GM23338 (cell line): ENCODE measurements around the gene C12orf60. TPM values are rescaled to one million over a fixed set of nuclear protein-coding genes. Genes with fewer than 3 reads are reported as not detected.

Experiments used
- CREB1 ChIP-seq: fragments of 250-450 bp; sonication (Bioruptor Pico); IDR thresholded peaks from 2 replicates; pipeline ENCODE4 v1.5.0; 2020; ENCODE audit warnings: low read depth, mild to moderate bottlenecking, moderate library complexity
- polyA plus RNA-seq: library from polyadenylated mRNA; unstranded; fragments of >200 nt; fragmentation: Nextera tagmentation; extraction: Ambion mirVana; gene quantifications from 2 replicates; pipeline ENCODE4 v1.2.1, GENCODE V29; 2016
- total RNA-seq: library from RNA; depleted of rRNA; stranded (reverse); fragments of >200 nt; shearing (Covaris generic); gene quantifications from 2 replicates; pipeline ENCODE4 v1.2.3, GENCODE V29; 2014; rRNA removed
- TF ChIP-seq, protein P1 (sequence below): fragments of 250-450 bp; sonication (Bioruptor Pico); IDR thresholded peaks from 2 replicates; pipeline ENCODE4 v1.5.0; 2020; ENCODE audit warnings: mild to moderate bottlenecking, moderate library complexity
- TF ChIP-seq, protein P2 (sequence below): IDR thresholded peaks from 2 replicates; pipeline ENCODE4 v1.6.1; 2016; ENCODE audit warnings: antibody characterized with exemption

Gene C12orf60
- total and polyA plus RNA-seq, 2 experiments from 2014 or later, result 1.7 to 2.3 TPM

DNA sequence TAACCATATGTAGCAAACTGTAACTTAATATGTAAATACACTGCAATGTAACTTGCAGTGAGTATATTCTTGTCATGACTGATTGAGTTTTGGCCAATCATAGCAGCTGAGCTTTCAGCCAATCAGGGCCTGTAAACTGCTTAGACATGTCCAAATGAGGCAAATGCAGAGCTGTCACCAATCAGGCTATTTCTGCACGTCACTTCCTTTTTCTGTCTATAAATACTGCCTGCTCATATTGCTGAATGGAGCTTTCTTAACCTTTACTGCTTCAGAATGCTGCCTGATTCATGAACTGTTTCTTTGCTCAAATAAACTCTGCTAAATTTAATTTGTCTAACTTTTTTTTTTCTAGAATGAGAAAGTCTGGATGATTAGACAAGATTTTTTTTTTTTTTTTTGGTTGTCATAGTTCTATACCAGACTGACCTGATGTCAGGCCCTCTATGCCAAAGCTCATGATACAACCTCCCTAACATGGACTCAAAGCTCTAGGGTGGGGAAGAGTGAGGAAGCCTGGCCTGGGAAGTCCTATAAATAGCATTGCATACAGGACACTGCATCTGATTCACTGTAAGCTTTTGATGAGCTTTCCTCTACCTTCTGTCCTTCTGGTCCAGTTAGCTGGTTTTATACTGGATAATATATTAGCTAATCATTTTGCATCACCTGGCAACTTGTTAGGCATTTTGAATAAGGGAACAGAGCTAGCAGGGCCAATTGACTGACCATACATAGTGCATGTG, 70.1 kb downstream of the C12orf60 start (continued):
- TF ChIP-seq, protein P1, sequence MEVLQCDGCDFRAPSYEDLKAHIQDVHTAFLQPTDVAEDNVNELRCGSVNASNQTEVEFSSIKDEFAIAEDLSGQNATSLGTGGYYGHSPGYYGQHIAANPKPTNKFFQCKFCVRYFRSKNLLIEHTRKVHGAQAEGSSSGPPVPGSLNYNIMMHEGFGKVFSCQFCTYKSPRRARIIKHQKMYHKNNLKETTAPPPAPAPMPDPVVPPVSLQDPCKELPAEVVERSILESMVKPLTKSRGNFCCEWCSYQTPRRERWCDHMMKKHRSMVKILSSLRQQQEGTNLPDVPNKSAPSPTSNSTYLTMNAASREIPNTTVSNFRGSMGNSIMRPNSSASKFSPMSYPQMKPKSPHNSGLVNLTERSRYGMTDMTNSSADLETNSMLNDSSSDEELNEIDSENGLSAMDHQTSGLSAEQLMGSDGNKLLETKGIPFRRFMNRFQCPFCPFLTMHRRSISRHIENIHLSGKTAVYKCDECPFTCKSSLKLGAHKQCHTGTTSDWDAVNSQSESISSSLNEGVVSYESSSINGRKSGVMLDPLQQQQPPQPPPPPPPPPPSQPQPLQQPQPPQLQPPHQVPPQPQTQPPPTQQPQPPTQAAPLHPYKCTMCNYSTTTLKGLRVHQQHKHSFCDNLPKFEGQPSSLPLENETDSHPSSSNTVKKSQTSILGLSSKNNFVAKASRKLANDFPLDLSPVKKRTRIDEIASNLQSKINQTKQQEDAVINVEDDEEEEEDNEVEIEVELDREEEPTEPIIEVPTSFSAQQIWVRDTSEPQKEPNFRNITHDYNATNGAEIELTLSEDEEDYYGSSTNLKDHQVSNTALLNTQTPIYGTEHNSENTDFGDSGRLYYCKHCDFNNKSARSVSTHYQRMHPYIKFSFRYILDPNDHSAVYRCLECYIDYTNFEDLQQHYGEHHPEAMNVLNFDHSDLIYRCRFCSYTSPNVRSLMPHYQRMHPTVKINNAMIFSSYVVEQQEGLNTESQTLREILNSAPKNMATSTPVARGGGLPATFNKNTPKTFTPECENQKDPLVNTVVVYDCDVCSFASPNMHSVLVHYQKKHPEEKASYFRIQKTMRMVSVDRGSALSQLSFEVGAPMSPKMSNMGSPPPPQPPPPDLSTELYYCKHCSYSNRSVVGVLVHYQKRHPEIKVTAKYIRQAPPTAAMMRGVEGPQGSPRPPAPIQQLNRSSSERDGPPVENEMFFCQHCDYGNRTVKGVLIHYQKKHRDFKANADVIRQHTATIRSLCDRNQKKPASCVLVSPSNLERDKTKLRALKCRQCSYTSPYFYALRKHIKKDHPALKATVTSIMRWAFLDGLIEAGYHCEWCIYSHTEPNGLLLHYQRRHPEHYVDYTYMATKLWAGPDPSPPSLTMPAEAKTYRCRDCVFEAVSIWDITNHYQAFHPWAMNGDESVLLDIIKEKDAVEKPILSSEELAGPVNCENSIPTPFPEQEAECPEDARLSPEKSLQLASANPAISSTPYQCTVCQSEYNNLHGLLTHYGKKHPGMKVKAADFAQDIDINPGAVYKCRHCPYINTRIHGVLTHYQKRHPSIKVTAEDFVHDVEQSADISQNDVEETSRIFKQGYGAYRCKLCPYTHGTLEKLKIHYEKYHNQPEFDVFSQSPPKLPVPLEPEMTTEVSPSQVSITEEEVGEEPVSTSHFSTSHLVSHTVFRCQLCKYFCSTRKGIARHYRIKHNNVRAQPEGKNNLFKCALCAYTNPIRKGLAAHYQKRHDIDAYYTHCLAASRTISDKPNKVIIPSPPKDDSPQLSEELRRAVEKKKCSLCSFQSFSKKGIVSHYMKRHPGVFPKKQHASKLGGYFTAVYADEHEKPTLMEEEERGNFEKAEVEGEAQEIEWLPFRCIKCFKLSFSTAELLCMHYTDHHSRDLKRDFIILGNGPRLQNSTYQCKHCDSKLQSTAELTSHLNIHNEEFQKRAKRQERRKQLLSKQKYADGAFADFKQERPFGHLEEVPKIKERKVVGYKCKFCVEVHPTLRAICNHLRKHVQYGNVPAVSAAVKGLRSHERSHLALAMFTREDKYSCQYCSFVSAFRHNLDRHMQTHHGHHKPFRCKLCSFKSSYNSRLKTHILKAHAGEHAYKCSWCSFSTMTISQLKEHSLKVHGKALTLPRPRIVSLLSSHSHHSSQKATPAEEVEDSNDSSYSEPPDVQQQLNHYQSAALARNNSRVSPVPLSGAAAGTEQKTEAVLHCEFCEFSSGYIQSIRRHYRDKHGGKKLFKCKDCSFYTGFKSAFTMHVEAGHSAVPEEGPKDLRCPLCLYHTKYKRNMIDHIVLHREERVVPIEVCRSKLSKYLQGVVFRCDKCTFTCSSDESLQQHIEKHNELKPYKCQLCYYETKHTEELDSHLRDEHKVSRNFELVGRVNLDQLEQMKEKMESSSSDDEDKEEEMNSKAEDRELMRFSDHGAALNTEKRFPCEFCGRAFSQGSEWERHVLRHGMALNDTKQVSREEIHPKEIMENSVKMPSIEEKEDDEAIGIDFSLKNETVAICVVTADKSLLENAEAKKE (CRISPR knock-in tag), result no peak
- TF ChIP-seq CREB1 (CRISPR knock-in tag), result no peak
- TF ChIP-seq, protein P2, sequence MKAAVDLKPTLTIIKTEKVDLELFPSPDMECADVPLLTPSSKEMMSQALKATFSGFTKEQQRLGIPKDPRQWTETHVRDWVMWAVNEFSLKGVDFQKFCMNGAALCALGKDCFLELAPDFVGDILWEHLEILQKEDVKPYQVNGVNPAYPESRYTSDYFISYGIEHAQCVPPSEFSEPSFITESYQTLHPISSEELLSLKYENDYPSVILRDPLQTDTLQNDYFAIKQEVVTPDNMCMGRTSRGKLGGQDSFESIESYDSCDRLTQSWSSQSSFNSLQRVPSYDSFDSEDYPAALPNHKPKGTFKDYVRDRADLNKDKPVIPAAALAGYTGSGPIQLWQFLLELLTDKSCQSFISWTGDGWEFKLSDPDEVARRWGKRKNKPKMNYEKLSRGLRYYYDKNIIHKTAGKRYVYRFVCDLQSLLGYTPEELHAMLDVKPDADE, result no peak

Other genes with a start within 250 kb of the C12orf60 start
- 16.3 and 18.2 TPM in 2 replicates for gene PLBD1, start 235.8 kb upstream of the C12orf60 start, total RNA-seq
- 10.2 and 11.1 TPM in 2 replicates for gene PLBD1, start 235.8 kb upstream of the C12orf60 start, polyA plus RNA-seq
- gene GUCY2C, start 107.1 kb upstream of the C12orf60 start, total RNA-seq, result 1.9 and 3.1 TPM in 2 replicates
- gene GUCY2C, start 107.1 kb upstream of the C12orf60 start, polyA plus RNA-seq, result 1.4 and 2.1 TPM in 2 replicates
- gene WBP11, start 192 bp upstream of the C12orf60 start, total RNA-seq, result 33.8 and 57.1 TPM in 2 replicates
- 138 and 148 TPM in 2 replicates for gene WBP11, start 192 bp upstream of the C12orf60 start, polyA plus RNA-seq
- not detected in 2 replicates for gene SMCO3, start 10.5 kb downstream of the C12orf60 start, total RNA-seq
- 0.13 TPM in 1 of 2 replicates, not detected in the other for gene SMCO3, start 10.5 kb downstream of the C12orf60 start, polyA plus RNA-seq
- gene ART4, start 39.9 kb downstream of the C12orf60 start, total RNA-seq, result not detected in 2 replicates
- gene ART4, start 39.9 kb downstream of the C12orf60 start, polyA plus RNA-seq, result 0.07 and 0.08 TPM in 2 replicates
- not detected in 2 replicates for gene MGP, start 82.2 kb downstream of the C12orf60 start, total RNA-seq
- gene MGP, start 82.2 kb downstream of the C12orf60 start, polyA plus RNA-seq, result 0.60 TPM in 1 of 2 replicates, not detected in the other
- gene ERP27, start 134.9 kb downstream of the C12orf60 start, total RNA-seq, result not detected in 2 replicates
- not detected in 2 replicates for gene ERP27, start 134.9 kb downstream of the C12orf60 start, polyA plus RNA-seq
- not detected in 2 replicates for gene ARHGDIB, start 157.9 kb downstream of the C12orf60 start, total RNA-seq
- gene ARHGDIB, start 157.9 kb downstream of the C12orf60 start, polyA plus RNA-seq, result 0.89 and 1.8 TPM in 2 replicates
- gene PDE6H, start 169.4 kb downstream of the C12orf60 start, total RNA-seq, result not detected in 2 replicates
- not detected in 2 replicates for gene PDE6H, start 169.4 kb downstream of the C12orf60 start, polyA plus RNA-seq